HG02884 (cell line): Measurements from ENCODE around the gene GAD1.

Experiments
- ATAC-seq: cut with Tn5 transposase; IDR thresholded peaks from one replicate; pipeline ENCODE4 v1.9.1; 2021; ENCODE audit warnings: mild to moderate bottlenecking, moderate library complexity; ENCODE audit not compliant: unreplicated experiment

Gene GAD1

DNA sequence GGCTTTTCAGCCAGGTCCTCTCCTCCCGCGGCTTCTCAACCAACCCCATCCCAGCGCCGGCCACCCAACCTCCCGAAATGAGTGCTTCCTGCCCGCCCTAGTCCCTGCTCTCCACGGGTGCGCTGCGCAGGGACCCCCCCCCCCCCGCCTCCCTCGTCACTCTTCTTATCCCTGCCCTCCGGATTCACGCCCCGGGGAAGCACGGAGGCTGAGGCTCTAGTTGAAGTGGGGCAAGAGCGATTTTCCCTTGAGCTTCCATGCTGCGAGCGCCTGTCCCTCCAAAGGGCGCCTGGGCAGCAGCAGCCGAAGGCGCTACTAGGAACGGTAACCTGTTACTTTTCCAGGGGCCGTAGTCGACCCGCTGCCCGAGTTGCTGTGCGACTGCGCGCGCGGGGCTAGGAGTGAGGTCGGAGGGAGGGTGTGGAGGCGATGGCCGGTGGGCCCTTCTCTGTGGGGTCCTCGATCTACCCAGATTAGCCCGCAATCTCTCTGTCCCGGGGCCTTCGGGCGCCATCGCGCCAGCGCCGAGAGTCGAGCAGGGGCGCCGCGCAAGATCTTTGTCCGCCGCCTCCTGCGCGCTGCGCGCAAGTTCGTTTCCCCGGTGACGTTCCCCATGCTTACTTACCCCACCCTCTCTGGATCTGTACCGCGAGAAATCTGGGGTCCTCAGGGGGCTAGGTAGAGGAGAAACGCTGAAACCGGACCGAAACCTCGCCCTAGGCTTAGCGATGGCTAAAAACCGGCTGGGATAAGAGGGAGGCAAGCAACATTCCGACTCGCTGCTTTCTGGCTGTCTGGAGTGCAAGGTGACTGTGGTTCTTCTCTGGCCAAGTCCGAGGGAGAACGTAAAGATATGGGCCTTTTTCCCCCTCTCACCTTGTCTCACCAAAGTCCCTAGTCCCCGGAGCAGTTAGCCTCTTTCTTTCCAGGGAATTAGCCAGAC lies 677 bp downstream of the GAD1 start:
- no peak for ATAC-seq

DNA sequence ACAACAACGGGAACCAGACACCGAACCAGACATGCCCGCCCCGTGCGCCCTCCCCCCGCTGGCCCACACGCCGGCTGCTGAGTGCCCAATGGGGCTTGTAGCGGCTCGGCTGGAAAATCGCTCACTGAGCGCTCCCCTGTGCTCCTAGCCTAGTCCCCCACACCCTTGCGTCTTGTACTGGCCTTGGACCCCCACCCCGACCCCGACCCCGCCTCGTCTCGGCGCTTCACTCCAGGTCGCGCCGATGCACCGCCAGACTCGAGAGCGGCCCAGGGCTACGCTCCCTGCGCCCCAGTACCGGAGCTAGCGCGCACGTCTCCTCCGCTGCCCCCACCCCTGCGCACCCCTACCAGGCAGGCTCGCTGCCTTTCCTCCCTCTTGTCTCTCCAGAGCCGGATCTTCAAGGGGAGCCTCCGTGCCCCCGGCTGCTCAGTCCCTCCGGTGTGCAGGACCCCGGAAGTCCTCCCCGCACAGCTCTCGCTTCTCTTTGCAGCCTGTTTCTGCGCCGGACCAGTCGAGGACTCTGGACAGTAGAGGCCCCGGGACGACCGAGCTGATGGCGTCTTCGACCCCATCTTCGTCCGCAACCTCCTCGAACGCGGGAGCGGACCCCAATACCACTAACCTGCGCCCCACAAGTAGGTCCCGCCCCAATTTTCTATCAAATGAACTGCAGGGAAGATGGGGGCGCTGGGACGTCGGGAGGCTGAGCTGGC lies 1.5 kb downstream of the GAD1 start:
- ATAC-seq = no peak

DNA sequence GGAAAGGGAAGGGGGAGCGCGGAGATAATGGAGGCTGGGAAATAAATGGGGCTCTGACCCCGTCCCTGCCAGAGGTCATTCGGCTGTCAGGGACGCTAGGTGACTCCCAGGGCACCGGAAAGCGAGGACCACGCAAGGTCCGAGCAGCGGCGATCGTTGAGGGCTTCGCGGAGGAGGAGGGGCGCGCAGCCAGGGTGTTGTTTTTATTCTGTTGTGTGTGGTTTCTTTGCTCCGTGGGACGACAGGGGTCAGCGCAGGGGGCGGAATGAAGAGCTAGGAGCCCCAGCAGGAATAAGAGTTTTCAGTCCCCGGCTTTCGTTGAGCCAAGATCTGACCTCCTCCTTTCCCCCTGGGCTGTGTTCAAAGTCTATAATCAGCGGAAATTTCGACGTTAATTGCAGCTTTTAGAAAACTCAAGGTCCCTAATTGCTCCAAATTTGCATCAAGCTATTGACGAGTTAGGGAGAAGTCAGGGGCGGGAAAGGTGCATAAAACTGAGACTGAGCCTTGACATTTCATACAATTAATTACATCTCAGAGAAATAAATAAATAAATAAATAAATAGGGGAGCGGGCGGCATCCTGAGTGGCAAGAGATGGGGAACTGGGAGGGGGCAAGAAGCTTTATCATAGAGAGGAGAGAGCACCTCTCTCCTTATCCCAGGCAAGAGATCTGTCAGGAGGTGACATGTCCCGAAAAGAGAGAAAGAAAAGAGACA lies 2.2 kb downstream of the GAD1 start:
- ATAC-seq = no peak

DNA sequence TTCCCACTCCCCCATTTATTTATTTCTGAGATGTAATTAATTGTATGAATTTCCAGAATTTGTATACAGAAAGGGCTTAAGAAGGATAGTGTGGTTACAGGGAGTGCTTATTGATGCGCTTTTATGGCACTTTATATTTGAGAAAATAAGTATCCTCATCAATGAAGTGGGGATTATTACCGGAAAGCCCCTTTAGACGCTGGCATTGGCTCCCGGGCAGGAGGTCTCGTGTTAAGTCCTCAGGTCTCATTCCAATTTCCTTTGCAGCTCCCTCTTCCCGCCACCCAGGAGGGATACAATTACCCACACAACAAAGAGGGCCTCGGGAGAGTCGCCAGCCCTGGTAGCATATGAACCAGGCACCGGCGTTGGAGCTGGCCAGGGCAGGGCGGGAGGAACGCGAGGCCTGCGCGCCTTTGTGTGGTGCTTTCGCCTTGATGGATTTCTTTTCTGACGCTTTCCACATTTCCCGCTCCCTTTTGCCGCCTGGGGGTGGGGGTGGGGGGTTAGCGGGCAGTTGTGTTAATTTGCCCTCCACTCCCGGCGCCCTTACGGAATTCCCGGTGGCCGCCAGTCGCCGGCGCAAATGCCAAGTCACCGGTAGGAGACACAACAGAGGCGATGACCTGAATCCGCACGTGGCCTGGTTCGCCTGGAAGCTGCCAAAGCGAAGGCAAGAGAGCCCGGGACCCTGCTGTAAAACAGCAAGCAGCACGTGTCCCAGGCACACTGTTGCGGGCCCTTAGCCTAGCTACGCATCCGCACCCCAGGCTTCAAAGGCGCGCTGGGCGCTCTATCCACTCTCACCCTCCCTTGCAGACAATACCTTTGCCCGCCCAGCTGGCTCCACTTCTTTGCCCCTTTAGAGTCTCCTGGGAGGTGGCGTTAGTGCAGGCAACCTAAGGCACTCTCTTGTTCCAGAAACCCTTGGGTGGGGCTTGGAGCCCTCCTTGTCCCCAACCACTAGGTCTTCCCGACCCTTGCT lies 3.3 kb downstream of the GAD1 start:
- no peak for ATAC-seq

DNA sequence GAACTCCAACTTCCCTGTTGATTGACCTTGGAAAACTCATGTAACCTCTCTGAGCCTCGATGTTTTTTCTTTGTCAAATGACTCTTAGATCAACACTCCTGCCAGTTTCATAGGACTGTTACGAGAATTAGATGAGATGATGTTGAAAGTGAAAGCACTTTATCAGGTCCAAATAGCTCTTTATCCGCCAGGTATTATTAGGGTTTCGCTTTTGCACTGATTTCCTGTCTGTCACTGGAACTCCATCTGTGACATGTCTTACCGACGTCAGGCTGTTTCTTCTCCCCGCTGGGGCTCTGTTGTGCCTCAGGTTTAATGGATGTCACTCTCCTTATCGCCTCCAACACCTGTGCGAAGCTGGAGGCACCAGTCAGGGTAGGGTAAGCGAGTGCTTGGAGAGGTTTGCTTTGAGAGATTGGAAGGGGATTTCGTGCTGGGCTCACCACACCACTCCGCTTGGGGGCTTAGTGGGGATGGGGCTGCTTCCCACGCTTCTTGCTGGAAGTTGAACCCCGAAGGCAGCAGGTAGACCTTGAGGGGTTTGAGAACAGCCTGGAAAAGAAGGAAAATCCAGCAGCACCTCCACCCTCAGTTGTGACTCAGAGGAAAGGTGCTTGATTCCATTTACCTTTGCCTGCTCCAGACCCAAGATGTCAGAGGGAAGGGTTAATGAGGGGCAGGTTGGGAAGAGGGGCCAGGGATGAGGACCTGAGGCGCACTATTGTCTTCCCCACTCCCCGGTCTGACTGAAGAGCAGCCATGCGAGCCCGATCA lies 4.3 kb downstream of the GAD1 start:
- no peak for ATAC-seq

DNA sequence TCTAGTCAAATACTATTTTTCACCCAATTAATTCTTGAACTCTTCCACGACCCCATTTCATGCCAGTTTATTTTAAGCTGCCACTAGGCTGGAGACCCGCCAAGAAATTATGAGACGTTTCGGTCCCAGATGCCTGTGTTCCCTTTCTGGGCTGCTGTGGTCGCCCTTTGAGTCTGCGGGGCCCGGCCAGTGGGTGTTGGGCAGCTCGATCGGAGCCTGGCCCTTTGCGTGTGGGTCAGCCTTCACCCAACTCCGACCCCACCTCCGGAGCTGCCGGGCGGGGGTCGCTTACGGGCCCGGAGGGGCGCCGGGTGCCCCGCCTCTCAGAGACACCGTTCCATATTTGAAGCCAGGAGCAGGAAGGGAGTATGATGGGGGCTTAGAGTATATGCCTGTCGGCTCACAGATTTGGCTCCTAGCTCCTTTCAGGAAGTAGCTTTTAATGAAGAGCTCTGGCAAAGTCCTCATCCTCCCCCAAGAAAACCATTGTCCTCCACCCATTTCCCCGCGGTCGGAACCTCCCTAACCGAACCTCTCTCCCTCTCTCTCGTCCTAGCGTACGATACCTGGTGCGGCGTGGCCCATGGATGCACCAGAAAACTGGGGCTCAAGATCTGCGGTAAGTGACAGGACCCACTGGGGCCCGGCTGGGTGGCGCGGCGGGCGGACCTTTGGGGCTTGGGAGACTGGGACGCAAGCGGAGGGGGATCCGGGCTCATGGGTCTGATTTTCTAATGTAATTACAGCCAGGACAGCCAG lies 5.0 kb downstream of the GAD1 start:
- no peak for ATAC-seq

DNA sequence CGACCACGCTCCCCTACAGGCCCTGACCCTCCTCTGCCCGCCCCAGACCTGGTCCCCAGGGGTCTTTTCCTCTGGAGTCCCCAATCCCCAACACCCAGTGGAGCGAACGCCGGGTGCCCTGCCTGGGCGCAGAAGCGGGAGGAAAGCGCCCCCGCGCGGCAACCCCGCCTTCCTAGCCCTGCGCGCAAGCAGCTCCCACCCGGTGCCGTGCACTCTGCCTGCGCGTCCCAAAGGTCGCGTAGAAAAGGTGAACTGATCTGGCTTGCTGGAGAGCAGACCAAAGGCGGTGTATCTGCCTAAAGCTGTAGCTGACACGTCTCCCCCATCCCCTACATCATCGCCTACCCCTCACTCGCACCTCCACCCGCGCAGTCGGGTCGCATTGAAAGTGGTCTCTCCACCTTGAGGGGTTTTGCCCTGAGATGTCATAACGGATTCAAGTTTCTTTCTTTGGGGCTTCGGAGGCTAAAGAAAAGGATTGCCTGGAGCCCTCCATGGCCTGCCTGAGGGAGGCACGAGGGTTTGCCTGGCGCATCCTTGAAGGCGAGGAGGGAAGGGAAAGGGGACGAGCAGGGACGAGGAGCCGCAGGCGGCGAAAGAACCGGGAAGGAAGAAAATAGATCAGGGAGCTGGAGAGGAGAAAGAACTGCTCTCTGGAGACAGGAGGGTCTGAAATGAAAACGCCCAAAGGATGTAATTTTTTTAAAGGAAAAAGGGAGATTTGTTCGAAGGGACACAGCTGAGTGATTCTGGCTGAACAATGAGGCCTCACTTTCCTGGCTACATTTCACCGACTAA lies 5.8 kb downstream of the GAD1 start:
- ATAC-seq = no peak

DNA sequence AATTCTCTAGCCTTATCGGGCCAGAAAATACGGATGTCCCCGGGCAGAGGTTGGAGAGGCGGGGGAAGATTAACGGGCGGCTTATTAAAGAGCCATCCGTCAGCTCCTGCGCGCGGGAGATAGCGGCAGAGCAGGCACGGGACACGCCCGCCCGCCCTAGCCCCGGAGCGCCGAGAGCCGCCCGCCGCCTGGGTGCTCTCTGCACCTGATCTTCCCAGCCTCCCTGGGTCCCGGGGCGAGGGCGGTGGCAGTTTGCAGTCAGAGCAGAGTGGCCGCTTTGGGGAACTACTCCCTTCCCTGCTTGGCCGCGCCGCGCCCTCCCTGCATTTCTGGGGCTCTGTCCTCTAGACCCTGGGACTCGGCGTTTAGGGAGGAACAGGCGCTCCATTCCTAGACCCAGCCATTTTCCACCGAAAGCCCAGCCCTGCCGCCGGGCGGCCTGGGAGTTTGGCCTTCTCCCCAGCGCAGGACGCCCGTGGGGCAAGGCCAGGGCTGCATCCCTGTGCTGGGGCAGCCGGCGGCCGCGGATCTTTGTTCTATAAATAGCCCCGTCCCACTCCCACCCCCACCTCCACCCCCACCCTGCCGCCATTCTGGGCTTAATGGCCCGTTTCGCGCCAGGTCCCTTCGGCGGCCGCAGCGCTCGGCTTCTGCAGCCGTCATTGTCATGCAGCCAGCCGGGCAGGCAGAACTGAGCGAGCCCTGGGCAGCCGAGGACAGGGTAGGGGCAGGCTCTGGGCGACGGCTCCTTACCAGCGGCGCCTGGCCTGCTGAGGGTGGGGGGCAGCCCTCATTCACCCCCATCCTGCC lies 6.6 kb downstream of the GAD1 start:
- no peak for ATAC-seq

DNA sequence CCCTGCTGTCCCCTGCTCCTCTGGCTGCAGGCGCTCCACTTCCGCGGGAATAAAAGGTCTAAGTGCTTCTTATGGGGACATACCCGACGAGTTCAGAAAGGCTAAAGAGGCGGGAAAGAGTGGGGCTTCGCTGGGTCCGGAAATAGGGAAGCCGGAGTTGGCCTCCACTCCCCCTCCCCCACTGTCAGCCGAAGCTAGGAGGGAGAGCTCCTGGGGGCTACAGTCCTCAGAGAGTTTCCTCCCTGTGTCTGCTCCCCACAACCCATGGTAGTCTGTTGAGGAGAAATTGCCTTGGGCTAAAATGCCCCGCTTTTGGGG lies 7.2 kb downstream of the GAD1 start:
- ATAC-seq = no peak

DNA sequence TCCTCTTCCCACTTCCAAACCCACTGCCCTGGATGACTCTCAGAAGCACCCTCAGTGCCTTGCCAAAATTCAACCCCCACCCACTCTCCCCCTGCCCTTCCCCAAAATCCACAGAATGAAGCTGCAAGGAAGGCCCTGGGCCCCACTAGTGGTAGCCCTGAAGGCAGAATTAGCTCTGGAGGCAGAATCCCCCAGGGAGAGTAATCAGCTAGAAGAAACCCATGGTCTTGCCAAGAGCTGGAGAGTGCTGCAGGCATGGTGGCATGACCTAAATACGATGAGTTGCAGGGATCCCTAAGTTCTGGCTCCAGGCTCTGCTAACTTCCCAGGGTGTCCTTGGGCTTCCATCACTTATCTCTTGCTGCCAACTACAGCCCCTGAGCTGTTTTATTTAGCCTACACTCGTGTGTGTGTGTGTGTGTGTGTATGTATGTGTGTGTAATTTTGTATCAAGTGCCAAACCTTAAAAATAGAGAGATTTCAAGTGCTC lies 7.9 kb downstream of the GAD1 start:
- ATAC-seq = no peak

DNA sequence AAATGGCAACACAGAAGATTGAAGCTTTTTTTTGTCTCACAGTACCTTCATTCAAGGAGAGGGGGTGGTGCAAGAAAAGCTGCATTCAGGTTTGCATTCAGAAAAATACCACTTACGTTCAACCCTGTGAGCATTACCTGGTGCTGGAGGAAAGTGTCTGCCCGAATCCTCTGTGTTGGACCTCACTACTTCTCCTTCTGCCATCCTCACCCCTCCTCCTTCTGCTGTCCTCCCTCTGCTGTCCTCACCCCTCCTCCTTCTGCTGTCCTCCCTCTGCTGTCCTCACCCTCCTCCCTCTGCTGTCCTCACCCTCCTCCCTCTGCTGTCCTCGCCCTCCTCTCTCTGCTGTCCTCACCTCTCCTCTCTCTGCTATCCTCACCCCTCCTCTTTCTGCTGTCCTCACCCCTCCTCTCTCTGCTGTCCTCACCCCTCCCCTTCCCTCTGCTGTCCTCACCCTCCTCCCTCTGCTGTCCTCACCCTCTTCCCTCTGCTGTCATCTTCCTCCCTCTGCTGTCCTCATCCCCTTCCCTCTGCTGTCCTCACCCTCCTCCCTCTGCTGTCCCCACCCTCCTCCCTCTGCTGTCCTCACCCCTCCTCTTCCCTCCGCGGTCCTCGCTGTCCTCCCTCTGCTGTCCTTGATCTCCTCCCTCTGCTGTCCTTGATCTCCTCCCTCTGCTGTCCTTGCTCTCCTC lies 11.3 kb downstream of the GAD1 start:
- ATAC-seq = no peak

DNA sequence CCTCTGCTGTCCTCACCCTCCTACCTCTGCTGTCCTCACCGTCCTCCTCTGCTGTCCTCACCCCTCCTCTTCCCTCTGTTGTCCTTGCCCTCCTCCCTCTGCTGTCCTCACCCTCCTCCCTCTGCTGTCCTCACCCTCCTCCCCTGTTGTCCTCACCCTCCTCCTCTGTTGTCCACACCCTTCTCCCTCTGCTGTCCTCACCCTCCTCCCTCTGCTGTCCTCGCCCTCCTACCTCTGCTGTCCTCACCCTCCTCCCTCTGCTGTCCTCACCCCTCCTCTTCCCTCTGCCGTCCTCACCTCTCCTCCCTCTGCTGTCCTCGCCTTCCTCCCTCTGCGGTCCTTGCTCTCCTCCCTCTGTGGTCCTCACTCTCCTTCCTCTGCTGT lies 11.8 kb downstream of the GAD1 start:
- ATAC-seq = no peak

DNA sequence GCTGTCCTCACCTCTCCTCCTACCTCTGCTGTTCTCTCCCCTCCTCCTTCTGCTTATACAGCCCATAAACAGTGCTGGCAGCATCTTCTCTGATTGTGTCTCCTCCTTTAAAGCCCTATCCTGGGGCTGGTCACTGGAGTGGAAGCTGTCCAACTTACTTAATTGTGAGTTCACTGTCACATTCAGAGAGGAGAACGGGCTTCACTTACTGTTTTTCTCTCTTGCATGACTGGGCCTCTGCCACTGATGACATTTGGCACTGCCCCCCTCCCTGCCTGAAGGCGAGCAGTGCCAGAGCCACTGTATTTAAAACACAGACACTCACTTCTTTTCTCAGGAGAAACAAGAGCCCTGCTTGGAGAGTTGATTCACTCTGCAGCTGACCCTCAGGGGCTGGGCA lies 12.3 kb downstream of the GAD1 start:
- no peak for ATAC-seq

DNA sequence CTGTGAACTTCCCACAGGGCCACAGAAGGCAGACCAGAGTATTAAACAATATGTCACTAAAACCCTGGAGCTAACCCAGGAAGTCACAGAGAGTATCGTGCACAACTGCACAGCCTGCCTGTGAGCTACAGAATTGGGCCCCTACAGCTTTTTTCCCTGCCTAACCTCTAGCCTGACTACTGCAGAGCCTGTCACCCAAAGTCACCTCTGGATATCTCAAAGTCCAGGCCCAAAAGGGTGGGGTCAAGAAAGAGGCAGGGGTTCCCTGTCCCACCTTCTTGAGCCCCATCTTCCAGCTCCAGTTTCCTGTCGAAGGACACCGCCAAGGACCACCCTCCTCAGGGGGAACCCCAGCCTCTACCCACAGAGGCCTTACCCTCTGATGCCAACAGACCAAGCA lies 13.5 kb downstream of the GAD1 start:
- no peak for ATAC-seq

DNA sequence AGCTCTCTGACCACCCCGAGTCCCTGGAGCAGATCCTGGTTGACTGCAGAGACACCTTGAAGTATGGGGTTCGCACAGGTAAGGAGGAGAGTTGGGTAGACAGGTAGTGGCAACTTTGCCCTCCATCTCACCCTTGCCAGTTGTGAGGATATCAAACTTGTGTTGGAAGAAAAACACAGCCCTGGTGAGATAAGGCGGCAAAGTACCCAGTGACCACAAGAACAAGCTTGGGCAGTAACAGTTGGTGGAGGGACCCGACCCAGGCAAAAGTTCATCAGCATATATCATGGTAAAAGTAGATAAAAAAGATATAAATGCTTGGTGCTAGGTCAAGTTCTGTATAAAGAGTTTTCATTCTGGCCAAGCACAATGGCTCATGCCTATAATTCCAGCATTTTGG lies 14.4 kb downstream of the GAD1 start:
- no peak for ATAC-seq

DNA sequence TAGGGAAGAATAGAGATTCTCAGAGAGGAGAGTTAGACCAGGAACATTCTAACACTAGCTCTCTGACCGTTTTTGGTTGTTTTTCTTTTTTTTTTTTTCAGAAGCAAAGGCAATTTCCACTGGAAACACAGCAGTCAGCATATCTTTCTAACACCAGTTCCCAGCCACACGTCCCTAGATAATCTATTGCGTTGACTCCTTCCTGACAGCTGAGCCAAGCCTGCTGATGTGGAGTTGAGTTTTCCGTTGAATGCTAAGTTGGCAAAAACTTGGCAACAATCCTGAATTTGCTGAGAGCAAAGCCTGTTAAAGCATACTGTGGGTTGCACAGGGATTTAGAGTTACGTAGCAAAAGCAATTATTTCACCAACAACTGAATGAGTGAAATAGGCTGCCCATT lies 19.3 kb downstream of the GAD1 start:
- ATAC-seq = no peak

DNA sequence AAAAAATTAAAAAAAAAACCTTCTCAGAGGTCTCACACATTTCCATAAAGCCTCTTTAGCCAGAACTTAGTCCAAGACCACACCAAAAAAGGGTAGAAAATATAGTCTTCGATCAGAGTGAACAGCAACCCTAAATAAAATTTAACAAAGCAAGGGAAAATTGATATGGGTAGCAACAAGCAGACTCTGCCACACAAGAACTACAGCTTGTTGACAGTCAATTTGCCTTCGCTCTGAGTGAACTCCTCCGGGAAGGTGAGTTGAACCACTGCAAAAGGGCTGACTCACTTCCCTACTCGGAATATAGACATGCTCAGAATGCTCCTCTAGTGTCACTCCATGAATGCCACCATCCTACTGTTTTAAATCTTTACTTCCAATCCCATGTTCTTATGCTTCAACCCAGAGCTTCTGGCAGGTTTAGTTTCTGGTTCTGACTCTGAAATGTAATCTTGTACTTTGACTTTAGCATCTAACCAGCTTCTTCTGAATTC lies 24.1 kb downstream of the GAD1 start:
- no peak for ATAC-seq
